Measurements from ENCODE around the gene SMIM29. TPM values are rescaled to one million over a fixed set of nuclear protein-coding genes. Genes with fewer than 3 reads are reported as not detected.

Gene SMIM29
- total RNA-seq: 7.9 and 19.3 TPM in 2 replicates

DNA sequence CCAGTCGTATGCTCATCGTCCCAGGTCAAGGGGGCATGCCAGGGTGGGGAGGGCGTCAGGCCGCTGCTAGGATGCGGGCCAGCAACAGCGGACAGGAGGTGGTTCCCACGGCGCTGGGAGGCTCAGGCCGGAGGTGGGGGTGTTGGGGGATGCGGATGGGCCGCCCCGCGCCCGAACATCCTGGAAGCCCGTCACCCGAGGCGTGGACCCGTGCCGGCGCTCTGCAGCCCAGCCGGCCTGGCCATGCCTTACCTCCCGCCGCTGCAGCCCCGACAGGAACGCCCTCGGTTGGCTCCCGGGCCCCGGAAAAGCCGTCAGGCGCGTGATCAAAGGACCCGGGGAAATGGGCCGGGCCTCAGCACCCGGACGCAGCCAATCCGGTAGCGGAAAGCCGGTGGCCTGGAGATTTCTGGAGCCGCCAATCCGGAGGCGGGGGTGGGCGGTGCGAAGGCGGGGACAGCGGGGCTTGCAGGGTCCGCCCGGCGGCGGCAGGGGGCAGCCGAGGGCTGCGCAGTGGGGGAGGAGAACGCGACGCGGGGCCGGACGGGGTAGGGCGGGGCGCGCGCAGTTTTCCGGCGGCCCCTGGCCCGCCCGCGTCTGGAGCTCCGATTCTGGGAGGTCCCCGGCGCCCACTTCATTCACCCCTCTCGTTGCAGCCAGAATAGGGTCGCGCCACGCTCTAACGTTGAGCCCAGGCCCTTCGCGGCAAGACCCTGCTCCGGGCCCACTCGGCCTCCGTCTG lies at the start of gene SMIM29:
SMIM29 (minus strand) TSS at position 280 of the 742 bp plus-strand sequence. CDS start 1,215 bp downstream, outside the sequence.

DNA sequence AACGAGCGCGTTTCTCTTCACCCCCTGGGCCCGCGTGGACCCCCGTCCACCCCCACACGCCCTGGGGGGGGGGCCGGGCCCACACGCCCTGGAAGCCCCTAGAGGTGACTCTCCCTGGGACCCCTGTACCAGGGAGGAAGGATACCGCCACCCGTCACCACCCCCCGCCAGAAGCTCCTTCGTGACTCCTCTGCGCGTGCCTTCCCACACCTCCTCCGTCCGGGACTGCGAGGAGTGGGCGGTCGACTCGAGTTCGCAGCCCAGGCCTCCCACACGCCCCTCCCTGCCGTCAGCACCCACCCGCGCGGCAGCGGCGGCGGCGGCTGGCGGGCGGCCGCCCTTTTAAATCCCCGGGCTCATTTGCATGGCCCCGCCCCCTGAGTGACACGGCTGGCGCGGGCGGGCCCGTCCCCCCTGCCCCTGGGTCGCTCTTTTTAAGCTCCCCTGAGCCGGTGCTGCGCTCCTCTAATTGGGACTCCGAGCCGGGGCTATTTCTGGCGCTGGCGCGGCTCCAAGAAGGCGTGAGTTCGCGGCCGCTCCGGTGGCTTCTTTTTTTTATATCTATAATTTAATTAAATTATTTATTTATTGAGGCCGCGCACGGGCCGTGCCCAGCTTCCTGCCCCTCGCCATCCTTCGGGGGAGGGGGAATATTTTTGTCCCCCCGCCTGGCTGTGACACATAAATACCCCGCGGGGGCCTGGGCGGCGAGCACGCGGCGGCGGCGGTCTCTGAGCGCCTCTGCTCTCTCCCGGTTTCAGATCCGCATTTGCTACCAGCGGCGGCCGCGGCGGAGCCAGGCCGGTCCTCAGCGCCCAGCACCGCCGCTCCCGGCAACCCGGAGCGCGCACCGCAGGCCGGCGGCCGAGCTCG lies 12.1 kb downstream of the SMIM29 start, which contains the start of gene HMGA1:
HMGA1 (plus strand) TSS at position 431 of the 873 bp plus-strand sequence. CDS start 3,908 bp downstream, outside the sequence.

Other genes with a start within 250 kb of the SMIM29 start
- not detected in 2 replicates for gene GRM4, start 102.9 kb downstream of the SMIM29 start, total RNA-seq
- gene HMGA1, start 12.1 kb downstream of the SMIM29 start, total RNA-seq: 69.5 and 100 TPM in 2 replicates
- gene NUDT3, start 143.7 kb upstream of the SMIM29 start, total RNA-seq: 19.0 and 22.8 TPM in 2 replicates
- 3,776 and 3,966 TPM in 2 replicates for gene RPS10, start 177.1 kb upstream of the SMIM29 start, total RNA-seq
- gene PACSIN1, start 217.1 kb upstream of the SMIM29 start, total RNA-seq: not detected in 2 replicates